SHP77 (cell line): Measurements from ENCODE around the gene HECTD4.

Source experiments
- DNase-seq, 2 experiments: peaks; one replicate each; lab custom pipeline; 2025; lab: John Stamatoyannopoulos, UW

The HECTD4 gene

GRCh38 chr12:112321245-112321644, 61.0 kb downstream of the HECTD4 start:
- no peak for DNase-seq

GRCh38 chr12:112319395-112319794, 62.8 kb downstream of the HECTD4 start:
- DNase-seq = no peak

- no peak for DNase-seq
Observed at GRCh38 chr12:112317481-112317880, 64.8 kb downstream of the HECTD4 start.

- DNase-seq = no peak
Observed at GRCh38 chr12:112314981-112315380, 67.2 kb downstream of the HECTD4 start.

GRCh38 chr12:112309797-112310196, 72.4 kb downstream of the HECTD4 start:
- DNase-seq = no peak

GRCh38 chr12:112308652-112309051, 73.6 kb downstream of the HECTD4 start:
- no peak for DNase-seq

- DNase-seq = no peak
Observed at GRCh38 chr12:112308161-112308560, 74.1 kb downstream of the HECTD4 start.

- DNase-seq = no peak
Observed at GRCh38 chr12:112307317-112308011, 74.8 kb downstream of the HECTD4 start.

GRCh38 chr12:112305951-112306350, 76.3 kb downstream of the HECTD4 start:
- no peak for DNase-seq

- no peak for DNase-seq
Observed at GRCh38 chr12:112304436-112304835, 77.8 kb downstream of the HECTD4 start.

GRCh38 chr12:112303799-112304198, 78.4 kb downstream of the HECTD4 start:
- no peak for DNase-seq

- no peak for DNase-seq
Observed at GRCh38 chr12:112303004-112303403, 79.2 kb downstream of the HECTD4 start.

GRCh38 chr12:112299704-112300103, 82.5 kb downstream of the HECTD4 start:
- no peak for DNase-seq

- DNase-seq = no peak
Observed at GRCh38 chr12:112297188-112297587, 85.0 kb downstream of the HECTD4 start.

GRCh38 chr12:112296183-112296582, 86.0 kb downstream of the HECTD4 start:
- no peak for DNase-seq

- no peak for DNase-seq
Observed at GRCh38 chr12:112294793-112295192, 87.4 kb downstream of the HECTD4 start.

- no peak for DNase-seq
Observed at GRCh38 chr12:112288638-112289037, 93.6 kb downstream of the HECTD4 start.

GRCh38 chr12:112285600-112286401, 96.4 kb downstream of the HECTD4 start:
- DNase-seq = peak; percentile 69 to 76

- peak in 1 of 2 experiments; percentile 4 for DNase-seq
Observed at GRCh38 chr12:112283546-112283945, 98.7 kb downstream of the HECTD4 start.

GRCh38 chr12:112282920-112283319, 99.3 kb downstream of the HECTD4 start:
- DNase-seq = no peak

GRCh38 chr12:112275836-112276235, 106.4 kb downstream of the HECTD4 start:
- DNase-seq = no peak

GRCh38 chr12:112275207-112275606, 107.0 kb downstream of the HECTD4 start:
- no peak for DNase-seq

GRCh38 chr12:112270673-112271072, 111.6 kb downstream of the HECTD4 start:
- no peak for DNase-seq
